ENCODE measurements around the gene NFU1. TPM values are rescaled to one million over a fixed set of nuclear protein-coding genes. Genes with fewer than 3 reads are reported as not detected.

Gene NFU1
- total RNA-seq, 1 experiment from 2014 or later = 38.2 TPM

DNA sequence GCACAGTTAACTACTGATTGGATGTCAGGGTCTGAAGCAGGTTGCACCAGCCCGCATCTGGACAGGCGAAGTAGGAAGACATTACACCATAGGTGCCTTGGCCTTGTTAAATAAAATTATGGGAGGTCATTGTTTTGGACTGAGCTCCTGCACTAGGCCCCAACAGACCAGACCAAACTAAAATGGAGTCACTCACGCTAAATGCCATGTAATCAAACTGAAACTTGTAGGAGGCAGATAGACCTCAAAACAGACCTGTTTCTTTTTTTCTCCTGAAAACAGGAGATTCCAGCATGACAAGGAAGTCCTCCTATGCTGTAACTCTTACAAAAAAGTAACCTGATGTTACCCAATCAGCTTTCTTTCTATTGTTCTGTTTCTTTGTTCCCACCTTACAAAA lies 15.5 kb upstream of the NFU1 start (continued):
- TF ChIP-seq REST (IDR thresholded peaks at IDR 0.05; ENCODE audit: low read depth) (no peak), ZNF274 (IDR thresholded peaks at IDR 0.05; ENCODE audit: low read depth, low read length) (no peak), ZBTB33 (IDR thresholded peaks at IDR 0.05; ENCODE audit: extremely low read depth, insufficient replicate concordance, low read length) (no peak), JUND (IDR thresholded peaks at IDR 0.05) (no peak), RAD21 (IDR thresholded peaks at IDR 0.05; ENCODE audit: low read depth) (no peak)
- TF ChIP-seq, protein P1, sequence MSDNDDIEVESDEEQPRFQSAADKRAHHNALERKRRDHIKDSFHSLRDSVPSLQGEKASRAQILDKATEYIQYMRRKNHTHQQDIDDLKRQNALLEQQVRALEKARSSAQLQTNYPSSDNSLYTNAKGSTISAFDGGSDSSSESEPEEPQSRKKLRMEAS (IDR thresholded peaks at IDR 0.05) = no peak

DNA sequence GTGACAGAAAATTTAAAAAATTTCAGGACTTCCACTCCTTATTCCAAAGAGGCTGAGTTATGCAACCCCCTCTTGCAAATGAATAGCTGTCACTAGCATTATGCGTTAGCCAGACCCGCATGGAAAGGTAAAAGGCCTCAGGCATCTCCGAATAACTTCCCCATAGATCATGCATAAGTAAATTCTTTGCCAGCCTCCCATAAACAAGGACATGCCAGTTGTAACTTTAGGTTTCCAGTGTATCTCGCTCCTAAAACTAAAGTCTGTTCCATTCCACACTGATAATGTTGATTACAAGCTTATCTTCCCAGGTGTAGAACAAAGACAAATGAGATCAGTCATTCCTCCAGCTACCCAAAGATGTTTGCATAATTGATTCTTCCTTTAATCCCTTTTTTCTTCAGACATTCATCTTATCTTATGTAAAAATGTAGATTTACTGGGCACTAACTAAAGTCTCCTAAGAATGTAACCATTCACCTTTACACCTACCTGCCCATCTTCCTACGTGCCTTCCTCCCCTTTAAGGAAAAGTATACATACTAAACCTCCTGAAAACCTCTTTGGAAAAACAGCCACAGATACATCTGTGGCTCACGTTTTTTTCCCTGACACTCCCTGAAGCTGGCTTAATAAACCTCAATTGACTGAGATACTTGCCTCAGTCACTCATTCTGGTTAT lies 13.6 kb upstream of the NFU1 start:
- ATAC-seq (no peak), DNase-seq (ENCODE audit: low read depth, low spot score) (no peak)
- no peaks in the 10 kb centered on the region for H3K79me2 ChIP-seq (ENCODE audit: insufficient read depth, low read length)
- RAD21 ChIA-PET (ENCODE audit: low non-redundant PET in 1 of 2, low total read pairs in 2 of 2, uncharacterized antibody in 2 of 2, unreplicated experiment in 2 of 2) = no interaction called here
- H3K36me3 ChIP-seq (ENCODE audit: control insufficient read depth in 1 of 2, insufficient read depth in 2 of 2, low read length in 2 of 2) = no peaks in the 10 kb centered on the region
- no peaks in the 10 kb centered on the region for H3K9me2 ChIP-seq (ENCODE audit: insufficient read depth)
- POLR2A ChIA-PET = no interaction called here
- H3K4me2 ChIP-seq (ENCODE audit: low read length) = no peak overlapping the region
- BruUV-seq (replicated peaks) = no TSS peak
- H3K4me1 ChIP-seq (ENCODE audit: control insufficient read depth in 1 of 2, insufficient read depth in 2 of 2, low read length in 2 of 2) = no peaks in the 10 kb centered on the region
- no peaks in the 10 kb centered on the region for H3K27me3 ChIP-seq (ENCODE audit: insufficient read depth, low read length)
- no peak overlapping the region for H2AFZ ChIP-seq (ENCODE audit: low read depth, low read length, poor library complexity, severe bottlenecking)
- no peak overlapping the region for H3K27ac ChIP-seq (ENCODE audit: low read depth, low read length)
- CTCF ChIA-PET = no interaction called here
- no peaks in the 10 kb centered on the region for H4K20me1 ChIP-seq (ENCODE audit: insufficient read depth)
- no peaks in the 10 kb centered on the region for H3K9me3 ChIP-seq (ENCODE audit: control insufficient read depth in 1 of 2, insufficient read depth in 1 of 2, low read depth in 1 of 2, low read length in 2 of 2)
- intact Hi-C loops (cut with micrococcal nuclease) = no loop called here
- H3K4me3 ChIP-seq (replicated peaks in 1 of 2; ENCODE audit: low read depth in 1 of 2, low read length in 2 of 2) = no peak overlapping the region
- no peak overlapping the region for H3K9ac ChIP-seq (ENCODE audit: low read length)
- TF ChIP-seq TCF7L2 (IDR thresholded peaks at IDR 0.05; ENCODE audit: borderline replicate concordance, extremely low read depth, insufficient read depth, insufficient read length) (no peak), SRF (IDR thresholded peaks at IDR 0.05; ENCODE audit: low read depth) (no peak), FOSL1 (IDR thresholded peaks at IDR 0.05; ENCODE audit: low read depth) (no peak), POLR2A (IDR thresholded peaks at IDR 0.05; ENCODE audit: borderline replicate concordance, extremely low read depth, insufficient read depth, insufficient read length) (no peak), YY1 (IDR thresholded peaks at IDR 0.05; ENCODE audit: extremely low read depth, insufficient replicate concordance, low read depth, low read length) (no peak), RAD21 (IDR thresholded peaks at IDR 0.05; ENCODE audit: low read depth) (no peak), EZH2phosphoT487 (IDR thresholded peaks at IDR 0.05; ENCODE audit: borderline replicate concordance) (no peak), CBX3 (IDR thresholded peaks at IDR 0.05; ENCODE audit: low read depth) (no peak)
- TF ChIP-seq, protein P1 (IDR thresholded peaks at IDR 0.05) = no peak
